ENCODE measurements around the gene HNRNPM. TPM values are rescaled to one million over a fixed set of nuclear protein-coding genes. Genes with fewer than 3 reads are reported as not detected.
"Not testable (repeated sequence)": the region's sequence is repeated elsewhere in the genome, so short reads cannot be mapped to it uniquely, and the experiment has no call there.

The HNRNPM gene
- total and polyA plus RNA-seq, 4 experiments from 2014 or later: 197 to 245 (median 203) TPM

DNA sequence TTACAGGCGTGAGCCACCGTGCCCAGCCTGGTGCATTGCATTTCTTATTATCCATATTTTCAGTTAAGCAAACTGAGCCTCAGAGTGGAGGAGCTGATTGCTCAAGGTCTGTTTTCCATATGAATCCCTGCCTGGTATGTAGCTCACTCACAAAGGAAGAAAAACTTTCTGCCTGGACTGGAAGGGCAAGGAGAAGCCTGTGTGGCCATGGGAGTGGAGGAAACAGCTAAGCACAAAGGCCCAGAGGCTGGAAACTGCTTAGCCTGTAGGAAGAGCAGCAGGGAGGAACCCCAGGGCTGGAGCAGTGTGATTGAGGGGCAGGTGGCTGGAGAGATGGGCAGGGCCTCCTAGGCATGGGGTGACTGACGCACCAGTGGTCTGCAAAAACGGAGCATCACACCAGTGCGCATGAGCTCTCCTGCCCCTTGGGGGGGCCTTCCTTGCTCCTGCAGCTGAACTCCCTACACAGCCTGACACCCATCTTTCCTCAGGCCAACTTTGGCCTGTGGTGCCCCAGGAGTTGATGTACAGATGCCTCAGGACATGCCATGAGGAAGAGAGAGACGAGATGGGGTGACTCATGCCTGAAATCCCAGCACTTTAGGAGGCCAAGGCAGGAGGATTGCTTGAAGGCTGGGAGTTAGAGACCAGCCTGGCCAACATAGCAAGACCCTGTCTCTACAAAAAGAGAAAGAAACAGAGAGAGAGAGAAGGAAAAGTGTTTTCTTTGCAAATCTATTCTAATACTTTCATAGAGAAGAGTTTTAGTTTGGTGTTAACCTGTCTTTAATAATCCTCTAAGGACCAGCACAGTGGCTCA, 2.8 kb upstream of the HNRNPM start:
- H3K36me3 ChIP-seq (ENCODE audit: insufficient read depth, low read length): peaks cover 14% of the 10 kb centered on the region
- peaks cover 12% of the 10 kb centered on the region for H3K4me1 ChIP-seq (ENCODE audit: insufficient read depth, low read length)
- H3K27me3 ChIP-seq (ENCODE audit: insufficient read depth, low read length): no peaks in the 10 kb centered on the region
- peak overlapping the region in 1 of 7 donors; percentile 36 for H3K27ac Mint-ChIP-seq
- CTCF ChIA-PET (ENCODE audit: partially characterized antibody): interaction anchor here (0.6 to 1.4 kb wide), 5 partner anchors 10 to 172 kb away, joined by 3 to 4 read pairs (median 4); partner anchors contain the start of gene MARCHF2
- no peak for DNase-seq
- H3K4me3 Mint-ChIP-seq: peak overlapping the region in 4 of 8 donors; percentile 12 to 64 (median 45)
- H3K4me3 ChIP-seq (ENCODE audit: low read length in 2 of 2): no peak overlapping the region
- peaks cover 11 to 24% (median 16%) of the 10 kb centered on the region in 4 donors for H3K4me1 Mint-ChIP-seq
- no peaks in the 10 kb centered on the region for H3K9me3 ChIP-seq (ENCODE audit: control insufficient read depth in 1 of 2, low read length in 2 of 2)
- peaks cover 12 to 22% of the 10 kb centered on the region in 2 donors for H3K36me3 Mint-ChIP-seq
- H3K9me3 Mint-ChIP-seq: no peaks in the 10 kb centered on the region
- POLR2A ChIA-PET (ENCODE audit: partially characterized antibody): no interaction called here
- H3K27me3 Mint-ChIP-seq: no peaks in the 10 kb centered on the region
- H3K27ac ChIP-seq (ENCODE audit: low read depth, low read length): no peak overlapping the region
- intact Hi-C loops (cut with micrococcal nuclease): no loop called here

DNA sequence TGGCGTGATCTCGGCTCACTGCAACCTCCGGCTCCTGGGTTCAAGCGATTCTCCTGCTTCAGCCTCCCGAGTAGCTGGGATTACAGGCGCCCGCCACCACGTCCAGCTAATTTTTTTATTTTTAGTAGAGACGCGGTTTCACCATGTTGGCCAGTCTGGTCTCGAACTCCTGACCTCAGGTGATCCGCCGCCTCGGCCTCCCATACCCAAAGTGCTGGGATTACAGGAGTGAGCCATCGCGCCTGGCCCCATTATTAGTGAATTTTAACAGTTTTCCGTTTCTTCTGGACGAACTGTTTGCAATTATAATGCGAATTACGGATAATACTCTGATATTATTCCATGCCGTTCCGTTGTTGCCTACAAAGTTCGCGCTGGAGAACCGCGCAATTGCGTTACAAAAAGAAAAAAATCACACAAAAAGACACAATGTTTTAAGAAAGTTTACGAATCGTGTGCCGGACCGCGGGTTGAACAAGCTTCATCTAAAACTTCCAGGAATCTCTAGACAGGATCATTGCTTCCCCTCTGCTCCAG, 567 bp upstream of the HNRNPM start:
- H3K27me3 Mint-ChIP-seq; DNase-seq; H3K9me3 Mint-ChIP-seq; H3K27me3 ChIP-seq (ENCODE audit: insufficient read depth, low read length); H3K9me3 ChIP-seq (ENCODE audit: control insufficient read depth in 1 of 2, low read length in 2 of 2): not testable (repeated sequence)
- POLR2A ChIA-PET (ENCODE audit: partially characterized antibody): interaction anchor here (0.6 to 4.0 kb wide), 16 partner anchors 9 to 815 kb away, joined by 3 to 52 read pairs (median 6); partner anchors contain the start of genes MARCHF2, MYO1F, NDUFA7 and PET100
- Mint-ChIP-seq H3K27ac (peak overlapping the region; percentile 91 to 99 (median 98)), H3K4me3 (peak overlapping the region; percentile 95 to 99 (median 97)), H3K4me1 (peaks cover 25 to 45% (median 33%) of the 10 kb centered on the region in 4 donors), H3K36me3 (peaks cover 18 to 32% of the 10 kb centered on the region in 2 donors)
- CTCF ChIA-PET (ENCODE audit: partially characterized antibody): interaction anchor here (1.2 to 1.5 kb wide), 5 partner anchors 28 to 135 kb away, joined by 3 to 21 read pairs (median 5); partner anchors contain the start of gene MARCHF2
- Histone ChIP-seq H3K4me3 (ENCODE audit: low read length in 2 of 2) (peak overlapping the region; percentile 26 to 85), H3K36me3 (ENCODE audit: insufficient read depth, low read length) (peaks cover 14% of the 10 kb centered on the region), H3K27ac (ENCODE audit: low read depth, low read length) (peak overlapping the region; percentile 99), H3K4me1 (ENCODE audit: insufficient read depth, low read length) (peaks cover 34% of the 10 kb centered on the region)
- intact Hi-C loops (cut with micrococcal nuclease): loop anchor here (1.0 to 2.0 kb wide), 4 partner anchors 31 to 136 kb away; partner anchors contain the start of genes CD320, MARCHF2, RAB11B and ZNF414

DNA sequence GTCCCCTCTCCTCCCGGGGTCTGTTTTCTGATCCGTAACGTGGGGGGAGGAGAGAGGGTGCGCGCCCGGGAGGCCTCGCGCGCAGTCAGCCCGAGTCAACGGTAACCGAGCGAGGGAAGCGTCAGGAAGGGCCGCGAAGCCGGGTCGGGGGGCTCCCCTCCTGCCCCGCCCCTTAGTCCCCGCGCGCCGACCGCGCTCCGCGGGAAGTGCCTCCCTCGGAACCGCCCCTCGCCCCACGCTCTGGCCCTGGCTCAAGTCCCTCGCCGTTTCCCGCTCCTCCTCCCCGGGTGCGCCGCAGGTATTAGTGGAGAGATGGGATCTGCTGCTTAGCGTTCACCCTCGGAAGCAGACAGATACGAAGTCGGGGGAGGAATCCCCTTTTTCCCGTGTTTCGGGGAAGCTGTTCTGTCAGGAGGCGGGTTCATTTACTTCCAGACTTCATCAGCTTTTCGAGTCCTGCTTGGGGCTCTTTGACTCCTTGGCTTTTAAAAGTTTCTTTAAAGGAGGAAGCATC, 770 bp downstream of the HNRNPM start:
- Mint-ChIP-seq H3K36me3 (peaks cover 18 to 37% of the 10 kb centered on the region in 2 donors), H3K9me3 (no peaks in the 10 kb centered on the region), H3K4me3 (peak overlapping the region; percentile 86 to 96 (median 92)), H3K4me1 (peaks cover 32 to 56% (median 41%) of the 10 kb centered on the region in 4 donors), H3K27ac (peak overlapping the region; percentile 89 to 95 (median 93)), H3K27me3 (no peaks in the 10 kb centered on the region)
- Histone ChIP-seq H3K27ac (ENCODE audit: low read depth, low read length) (peak overlapping the region; percentile 99), H3K4me3 (ENCODE audit: low read length in 2 of 2) (peak overlapping the region; percentile 24 to 85), H3K4me1 (ENCODE audit: insufficient read depth, low read length) (peaks cover 46% of the 10 kb centered on the region), H3K27me3 (ENCODE audit: insufficient read depth, low read length) (no peaks in the 10 kb centered on the region), H3K36me3 (ENCODE audit: insufficient read depth, low read length) (peaks cover 15% of the 10 kb centered on the region), H3K9me3 (ENCODE audit: control insufficient read depth in 1 of 2, low read length in 2 of 2) (no peaks in the 10 kb centered on the region)
- intact Hi-C loops (cut with micrococcal nuclease): loop anchor here (2.0 kb wide), 1 partner anchor 69 kb away; the partner anchor contains the start of gene ZNF414
- DNase-seq: peak; percentile 27 to 54 (median 28)
- CTCF ChIA-PET (ENCODE audit: partially characterized antibody): interaction anchor here (0.7 to 2.7 kb wide), 4 partner anchors 10 to 133 kb away, joined by 3 to 11 read pairs (median 4); partner anchors contain the start of gene MARCHF2
- POLR2A ChIA-PET (ENCODE audit: partially characterized antibody): interaction anchor here (0.6 to 4.0 kb wide), 11 partner anchors 10 to 131 kb away, joined by 3 to 52 read pairs (median 7); partner anchors contain the start of genes MARCHF2, MYO1F, NDUFA7 and RAB11B

DNA sequence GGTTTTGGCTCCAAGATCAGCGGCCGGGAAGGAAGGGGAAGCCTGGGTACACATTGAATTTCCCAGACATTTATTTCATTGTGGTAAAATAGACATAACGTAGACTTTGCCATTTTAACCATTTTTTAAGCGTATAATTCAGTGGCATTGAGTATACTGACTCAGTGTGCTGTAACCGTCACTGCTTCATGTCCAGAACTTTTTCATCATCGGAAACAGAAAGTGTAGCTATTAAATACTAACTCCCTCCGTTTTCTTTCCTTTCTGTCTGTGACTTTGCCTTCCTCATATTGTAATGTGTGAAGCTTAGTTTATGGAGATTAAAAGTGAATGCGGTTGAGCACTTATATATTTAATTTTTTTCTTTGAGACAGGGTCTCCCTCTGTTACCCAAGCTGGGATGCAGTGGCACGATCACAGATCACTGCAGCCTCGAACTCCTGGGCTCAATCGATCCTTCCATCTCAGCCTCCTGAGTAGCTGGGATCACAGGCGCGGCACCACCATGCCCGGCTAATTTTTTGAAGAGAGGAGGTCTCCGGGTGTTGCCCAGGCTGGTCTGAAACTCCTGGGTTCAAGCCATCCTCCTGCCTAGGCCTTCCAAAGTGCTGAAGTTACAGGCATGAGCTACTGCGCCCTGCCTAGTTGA, 1.4 kb downstream of the HNRNPM start:
- peaks cover 33 to 60% (median 45%) of the 10 kb centered on the region in 4 donors for H3K4me1 Mint-ChIP-seq
- H3K36me3 Mint-ChIP-seq: peaks cover 18 to 38% of the 10 kb centered on the region in 2 donors
- H3K4me3 Mint-ChIP-seq: peak overlapping the region; percentile 86 to 96 (median 92)
- peak overlapping the region; percentile 89 to 95 (median 93) for H3K27ac Mint-ChIP-seq
- DNase-seq: no peak
- Histone ChIP-seq H3K4me1 (ENCODE audit: insufficient read depth, low read length) (peaks cover 49% of the 10 kb centered on the region), H3K27me3 (ENCODE audit: insufficient read depth, low read length) (no peaks in the 10 kb centered on the region), H3K36me3 (ENCODE audit: insufficient read depth, low read length) (peaks cover 15% of the 10 kb centered on the region), H3K27ac (ENCODE audit: low read depth, low read length) (peak overlapping the region; percentile 99), H3K9me3 (ENCODE audit: control insufficient read depth in 1 of 2, low read length in 2 of 2) (no peaks in the 10 kb centered on the region), H3K4me3 (ENCODE audit: low read length in 2 of 2) (peak overlapping the region; percentile 24 to 85)
- ChIA-PET POLR2A (ENCODE audit: partially characterized antibody) (interaction anchor here (0.6 to 4.0 kb wide), 8 partner anchors 9 to 92 kb away, joined by 3 to 52 read pairs (median 4); partner anchors contain the start of genes MARCHF2 and ZNF414), CTCF (ENCODE audit: partially characterized antibody) (interaction anchor here (0.6 to 2.7 kb wide), 5 partner anchors 10 to 722 kb away, joined by 3 to 11 read pairs (median 3); partner anchors contain the start of gene MARCHF2)
- intact Hi-C loops (cut with micrococcal nuclease): no loop called here
- no peaks in the 10 kb centered on the region for H3K9me3 Mint-ChIP-seq
- H3K27me3 Mint-ChIP-seq: no peaks in the 10 kb centered on the region

DNA sequence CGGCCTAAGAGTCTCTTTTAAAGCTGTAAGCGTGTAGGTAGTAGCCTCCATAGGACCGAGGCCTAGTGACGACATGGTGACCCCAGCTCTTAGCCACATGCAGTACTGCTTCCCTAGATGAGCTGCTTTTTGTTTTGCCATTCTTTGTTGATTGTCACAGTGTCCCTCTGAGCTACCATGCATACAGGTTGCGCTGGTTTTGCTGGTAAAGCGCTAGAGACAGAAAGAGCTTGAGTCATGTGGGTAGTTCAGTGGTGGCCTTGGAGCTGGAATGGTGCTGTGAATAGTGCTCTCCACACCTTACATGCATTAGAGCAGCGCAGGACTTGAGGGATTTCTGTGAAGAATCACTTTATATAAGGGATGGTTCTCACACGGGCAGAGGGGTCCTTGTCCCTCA, 5.1 kb downstream of the HNRNPM start:
- Histone ChIP-seq H3K27ac (ENCODE audit: low read depth, low read length) (peak overlapping the region; percentile 26), H3K4me1 (ENCODE audit: insufficient read depth, low read length) (peaks cover 85% of the 10 kb centered on the region), H3K36me3 (ENCODE audit: insufficient read depth, low read length) (peaks cover 23% of the 10 kb centered on the region), H3K4me3 (ENCODE audit: low read length in 2 of 2) (no peak overlapping the region), H3K9me3 (ENCODE audit: control insufficient read depth in 1 of 2, low read length in 2 of 2) (no peaks in the 10 kb centered on the region), H3K27me3 (ENCODE audit: insufficient read depth, low read length) (no peaks in the 10 kb centered on the region)
- intact Hi-C loops (cut with micrococcal nuclease): no loop called here
- Mint-ChIP-seq H3K27ac (peak overlapping the region in 6 of 7 donors; percentile 19 to 75 (median 52)), H3K36me3 (peaks cover 22 to 61% of the 10 kb centered on the region in 2 donors), H3K4me3 (peak overlapping the region; percentile 28 to 74 (median 62)), H3K4me1 (peaks cover 53 to 89% (median 72%) of the 10 kb centered on the region in 4 donors), H3K27me3 (no peaks in the 10 kb centered on the region), H3K9me3 (no peaks in the 10 kb centered on the region)
- ChIA-PET CTCF (ENCODE audit: partially characterized antibody) (interaction anchor here (0.8 to 4.9 kb wide), 4 partner anchors 37 to 166 kb away, joined by 4 to 18 read pairs (median 4); partner anchors contain the start of genes MARCHF2 and MYO1F), POLR2A (ENCODE audit: partially characterized antibody) (interaction anchor here (1.0 to 2.7 kb wide), 4 partner anchors 36 to 129 kb away, joined by 3 to 11 read pairs (median 6); partner anchors contain the start of gene MARCHF2)
- no peak for DNase-seq

DNA sequence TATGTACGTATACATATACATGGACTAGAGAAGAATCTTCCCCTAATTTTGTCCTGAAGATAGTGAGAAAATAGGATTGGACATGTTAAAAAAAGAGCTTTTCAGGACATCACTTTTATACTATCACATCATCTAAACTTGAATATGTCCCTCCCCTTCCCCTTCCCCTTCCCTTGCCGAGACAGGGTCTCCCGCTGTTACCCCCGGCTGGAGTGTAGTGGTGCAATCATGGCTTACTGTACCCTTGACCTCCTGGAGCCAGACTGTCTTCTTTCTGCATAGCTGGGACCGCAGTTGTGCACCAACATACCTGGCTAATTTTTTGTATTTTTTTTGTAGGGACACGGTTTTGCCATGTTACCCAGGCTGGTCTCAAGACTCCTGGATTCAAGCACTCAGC, 6.6 kb downstream of the HNRNPM start:
- H3K9me3 ChIP-seq (ENCODE audit: control insufficient read depth in 1 of 2, low read length in 2 of 2): no peaks in the 10 kb centered on the region
- Mint-ChIP-seq H3K36me3 (peaks cover 25 to 66% of the 10 kb centered on the region in 2 donors), H3K27me3 (no peaks in the 10 kb centered on the region), H3K27ac (peak overlapping the region in 3 of 7 donors; percentile 33 to 78 (median 53)), H3K4me1 (peaks cover 59 to 93% (median 79%) of the 10 kb centered on the region in 4 donors), H3K9me3 (no peaks in the 10 kb centered on the region), H3K4me3 (peak overlapping the region; percentile 21 to 78 (median 61))
- ChIA-PET CTCF (ENCODE audit: partially characterized antibody) (interaction anchor here (4.9 kb wide), 1 partner anchor 127 kb away, joined by 18 read pairs; the partner anchor contains the start of gene MYO1F), POLR2A (ENCODE audit: partially characterized antibody) (interaction anchor here (1.1 to 1.5 kb wide), 3 partner anchors 12 to 118 kb away, joined by 3 read pairs; no protein-coding TSS in a partner anchor)
- H3K4me1 ChIP-seq (ENCODE audit: insufficient read depth, low read length): peaks cover 87% of the 10 kb centered on the region
- no peak overlapping the region for H3K4me3 ChIP-seq (ENCODE audit: low read length in 2 of 2)
- peaks cover 37% of the 10 kb centered on the region for H3K36me3 ChIP-seq (ENCODE audit: insufficient read depth, low read length)
- intact Hi-C loops (cut with micrococcal nuclease): no loop called here
- no peak overlapping the region for H3K27ac ChIP-seq (ENCODE audit: low read depth, low read length)
- no peaks in the 10 kb centered on the region for H3K27me3 ChIP-seq (ENCODE audit: insufficient read depth, low read length)
- no peak for DNase-seq
